ENCODE measurements around the gene IRF3.

GRCh38 chr19:49710372-49710951 lies 44.8 kb upstream of the IRF3 start:
- TF ChIP-seq CTCF (IDR thresholded peaks at IDR 0.05), result no peak
- TF ChIP-seq POLR2AphosphoS5 (IDR thresholded peaks at IDR 0.05), result no peak

Data from sigmoid colon (tissue), 4 donors.